Heart right ventricle (tissue), 16 donors: ENCODE data around the gene SSTR3. TPM values are rescaled to one million over a fixed set of nuclear protein-coding genes. Genes with fewer than 3 reads are reported as not detected.

ENCODE experiments used
- ATAC-seq, 8 donors: fragments of 200-7000 bp; cut with Tn5 transposase; one replicate each; pipeline ENCODE4 v1.9.1; 2020; ENCODE audit warnings: mild to moderate bottlenecking in 8 of 8, moderate library complexity in 8 of 8, moderate number of reproducible peaks in 1 of 8
- DNase-seq, 2 donors: peaks; one replicate each; pipeline ENCODE4 v3.0.0-alpha.2; 2020
- H3K27ac ChIP-seq, 10 donors: fragments of 200-600 bp; sonication (generic) in 2 of 10; one replicate each; pipeline versions ENCODE4 v1.5.0 to v1.8.0; 2020 to 2022; ENCODE audit warnings: mild to moderate bottlenecking in 3 of 10
- H3K27me3 ChIP-seq, 7 donors: fragments of 200-600 bp; one replicate each; pipeline ENCODE4 v1.8.0; 2021 to 2022; ENCODE audit warnings: mild to moderate bottlenecking in 2 of 7
- H3K36me3 ChIP-seq, 9 donors: fragments of 200-600 bp; sonication (generic) in 1 of 9; one replicate each; pipeline versions ENCODE4 v1.5.0 to v1.8.0; 2020 to 2022; ENCODE audit warnings: mild to moderate bottlenecking in 2 of 9
- H3K4me1 ChIP-seq, 9 donors: fragments of 200-600 bp; sonication (generic) in 1 of 9; one replicate each; pipeline versions ENCODE4 v1.5.0 to v1.8.0; 2020 to 2022; ENCODE audit warnings: mild to moderate bottlenecking in 4 of 9
- H3K4me3 ChIP-seq, 10 donors: fragments of 200-600 bp; sonication (generic) in 2 of 10; one replicate each; pipeline versions ENCODE4 v1.5.0 to v1.8.0; 2020 to 2022; ENCODE audit warnings: mild to moderate bottlenecking in 7 of 10, moderate library complexity in 2 of 10
- H3K9me3 ChIP-seq, 11 donors: fragments of 200-600 bp in 10 of 11; sonication (generic) in 2 of 11; one replicate each; pipeline versions ENCODE4 v1.5.0 to v1.8.0; 2013 to 2022; ENCODE audit warnings: mild to moderate bottlenecking in 2 of 11, control low read depth in 1 of 11, moderate library complexity in 1 of 11
- CTCF ChIP-seq, 9 donors: fragments of 200-600 bp; sonication (generic) in 2 of 9; IDR thresholded peaks; one replicate each; pipeline versions ENCODE4 v1.5.0 to v1.8.0; 2021 to 2022; ENCODE audit warnings: antibody characterized with exemption in 9 of 9, mild to moderate bottlenecking in 5 of 9, moderate library complexity in 1 of 9
- WGBS, 2 donors: extraction: QIAGEN DNeasy Blood & Tissue Kit; methylation state at CpG; one replicate each; pipeline ENCODE4 v1.1.7; 2013; ENCODE audit warnings: inconsistent platforms in 1 of 2; 5-methylcytosine and 5-hydroxymethylcytosine counted together
- intact Hi-C, 10 donors: fragments of 100-400 bp; cut with DNase I; formaldehyde crosslinking; loops; one replicate each; pipeline versions ENCODE4 v1.11.1 to v1.14.2; 2022
- polyA plus RNA-seq, 2 donors: library from polyadenylated mRNA; stranded (reverse); fragments of 200-250 nt; gene quantifications; one replicate each; pipeline ENCODE4 v1.2.3, GENCODE V29; 2013
- total RNA-seq, 10 donors: library from RNA; stranded (reverse); fragmentation: NEBNext Ultra II Directional in 3 of 10; extraction: Animal tissue kit (Norgen Biotek cat#: 25700) in 3 of 10; gene quantifications; one replicate each; pipeline versions ENCODE4 v1.2.1 to v1.2.4, GENCODE V29; 2021 to 2023
- donor health status: Arrhythmogenic right ventricular cardiomyopathy.
- donor health status: ischemic (EF 13 %, LVEDD 7.1; RV severe dilation, severe dysfunction).
- donor health status: healthy with polysubstance abuse.
- donor health status: DM: no; HTN: yes; CAD: no.
- donor health status: DM: no; HTN: no; CAD: no.
- donor health status: ischemic (EF 25% LVEDD 6.9; RV normal size, moderate dysfunction).
- donor health status: ischemic (EF 25% LVEDD 5.7; RV mildly dilated, moderate dysfunction).
- donor health status: healthy.
- donor health status: DM: yes; HTN: yes; CAD: no.
- donor health status: Ischemic cardiomyopathy.
- donor health status: ischemic (EF 35%, LVEDD 5.7; RV mildly dilated, moderate dysfunction).
- donor health status: nonischemic (EF 11% LVEDD 7.7; RV severe dilation, severe dysfunction).
- donor health status: DM: yes; HTN: yes; CAD: no.
- donor health status: PGD.
- donor health status: ischemic (EF 29% LVEDD 5.4; RV normal size, mild dysfunction).
- donor health status: nonischemic (EF 23%, LVEDD 6.1; RV moderate dilation, normal function).

Gene SSTR3
- total and polyA plus RNA-seq, 12 donors = not detected

DNA sequence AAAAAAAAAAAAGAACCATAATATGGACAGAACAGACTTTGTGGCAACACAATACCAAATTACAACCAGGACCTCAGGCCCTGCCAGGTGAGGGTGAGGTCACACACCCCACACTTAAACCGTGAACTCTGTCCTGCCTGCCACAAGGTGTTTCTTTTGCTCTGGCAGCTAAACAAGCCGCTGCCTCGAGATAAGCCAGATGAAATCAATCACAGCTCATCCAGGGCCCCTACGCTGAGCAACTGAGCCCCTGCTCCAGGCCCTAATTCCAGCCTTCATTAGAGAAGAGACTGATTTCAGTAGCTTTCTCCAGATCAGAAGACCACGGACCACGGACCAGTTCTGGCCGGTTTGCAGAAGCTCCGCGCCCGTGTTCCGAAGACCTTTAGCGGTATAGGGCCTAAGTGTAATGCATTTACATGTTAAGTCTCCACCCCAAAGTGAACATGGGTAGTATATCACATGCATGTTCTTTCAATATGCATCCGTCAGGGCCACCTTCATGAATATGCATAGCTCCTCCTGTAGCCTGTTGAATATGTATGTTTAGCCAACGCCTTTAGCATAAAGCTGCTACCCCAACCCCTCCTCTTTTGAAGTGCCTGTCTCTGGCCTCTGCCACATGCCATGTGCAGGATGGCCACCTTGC, 46.6 kb upstream of the SSTR3 start:
- no peak for TF ChIP-seq CTCF (IDR thresholded peaks at IDR 0.05)
- WGBS, 2 donors = 73 to 74% methylated on average over 14 of the region's 14 CpGs

DNA sequence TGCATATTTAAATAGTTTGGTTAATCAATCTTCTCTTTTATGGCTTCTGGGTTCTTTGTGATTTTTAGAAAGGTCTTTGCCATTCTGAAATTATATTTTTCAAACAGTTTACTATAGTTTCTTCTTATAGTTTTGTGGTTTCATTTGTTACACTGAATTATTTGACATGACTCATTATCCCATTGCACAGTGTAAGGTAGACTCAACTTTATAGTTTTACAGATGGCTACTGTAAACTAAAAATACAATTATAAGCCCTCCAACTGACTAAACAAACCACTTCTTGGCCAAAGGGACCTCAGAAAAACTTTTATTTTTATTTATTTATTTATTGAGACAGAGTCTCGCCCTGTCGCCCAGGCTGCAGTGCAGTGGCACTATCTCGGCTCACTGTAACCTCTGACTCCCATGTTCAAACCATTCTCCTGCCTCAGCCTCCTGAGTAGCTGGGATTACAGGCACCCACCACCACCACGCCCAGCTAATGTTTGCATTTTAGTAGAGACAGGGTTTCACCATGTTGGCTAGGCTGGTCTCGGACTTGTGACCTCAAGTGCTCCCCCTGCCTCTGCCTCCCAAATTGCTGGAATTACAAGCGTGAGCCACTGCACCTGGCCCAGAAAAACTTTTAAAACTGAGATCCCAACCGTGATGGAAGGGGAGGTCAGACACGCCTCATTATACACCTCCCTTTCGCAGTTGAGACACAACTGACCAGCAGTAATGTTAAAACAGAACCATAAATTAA, 45.9 kb upstream of the SSTR3 start:
- Histone ChIP-seq H3K36me3 (no peaks in the 10 kb centered on the region), H3K9me3 (peaks cover 0 to under 1% (median 0%) of the 10 kb centered on the region in 11 donors), H3K27ac (no peak overlapping the region), H3K4me1 (peaks cover 0 to 24% (median 0%) of the 10 kb centered on the region in 9 donors), H3K4me3 (no peak overlapping the region), H3K27me3 (peaks cover 0 to 97% (median 89%) of the 10 kb centered on the region in 7 donors)
- intact Hi-C loops = no loop called here
- WGBS, 2 donors = 88 to 92% methylated on average over 9 of the region's 9 CpGs
- no peak for TF ChIP-seq CTCF (IDR thresholded peaks at IDR 0.05)
- DNase-seq (no peak), ATAC-seq (no peak)

More for the DNA sequence above, 46.6 kb upstream of the SSTR3 start:
- peaks cover 0 to 24% (median 0%) of the 10 kb centered on the region in 9 donors for H3K4me1 ChIP-seq
- no peaks in the 10 kb centered on the region for H3K36me3 ChIP-seq
- no peak overlapping the region for H3K27ac ChIP-seq
- H3K27me3 ChIP-seq = peaks cover 0 to 90% (median 83%) of the 10 kb centered on the region in 7 donors
- DNase-seq (no peak), ATAC-seq (no peak)
- H3K4me3 ChIP-seq = no peak overlapping the region
- intact Hi-C loops = no loop called here
- H3K9me3 ChIP-seq = peaks cover 0 to 8% (median 3%) of the 10 kb centered on the region in 11 donors

GRCh38 chr22:37256075-37256726, 43.9 kb upstream of the SSTR3 start:
- Histone ChIP-seq H3K9me3 (no peaks in the 10 kb centered on the region), H3K27me3 (peaks cover 0 to 97% (median 82%) of the 10 kb centered on the region in 7 donors)
- 60 to 64% methylated on average over 10 of the region's 10 CpGs for WGBS, 2 donors

More at GRCh38 chr22:37256075-37256726, 43.9 kb upstream of the SSTR3 start:
- H3K4me1 ChIP-seq = peaks cover 0 to 24% (median 0%) of the 10 kb centered on the region in 9 donors
- no peak for DNase-seq
- no peaks in the 10 kb centered on the region for H3K36me3 ChIP-seq
- H3K27ac ChIP-seq = no peak overlapping the region
- H3K4me3 ChIP-seq = no peak overlapping the region
- ATAC-seq = no peak
- TF ChIP-seq CTCF (IDR thresholded peaks at IDR 0.05) = no peak
- intact Hi-C loops = no loop called here
